ENCODE data around the gene SUMF1.

The SUMF1 gene

DNA sequence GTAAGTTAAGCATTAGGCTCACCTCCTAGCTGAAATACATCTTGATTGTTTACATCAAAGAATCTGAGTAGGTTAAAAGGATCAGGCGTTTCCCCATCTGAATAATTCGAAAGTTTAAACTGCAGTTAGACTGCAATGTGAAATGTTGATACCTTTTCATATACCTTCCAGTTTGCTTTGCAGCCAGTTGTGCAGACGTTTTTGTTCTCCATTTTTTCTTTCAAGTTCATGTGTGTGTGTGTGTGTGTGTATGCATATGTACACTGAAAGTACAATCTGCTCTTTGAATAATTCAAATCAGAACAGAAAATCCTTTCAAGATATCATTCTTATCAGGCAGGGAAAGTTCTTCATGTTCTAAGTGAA is 29.0 kb upstream of the SUMF1 start:
- Histone ChIP-seq H3K4me3 (ENCODE audit: low read depth, low read length) (no peak overlapping the region), H2AFZ (ENCODE audit: low read length, unreplicated experiment) (no peak overlapping the region), H3K79me2 (ENCODE audit: control insufficient read depth, insufficient read depth, low read length, unreplicated experiment) (no peaks in the 10 kb centered on the region), H3K36me3 (ENCODE audit: insufficient read depth, low read length) (no peaks in the 10 kb centered on the region), H3K27me3 (ENCODE audit: insufficient read depth, low read length) (no peaks in the 10 kb centered on the region), H3K4me1 (ENCODE audit: control insufficient read depth, insufficient read depth, low read length, unreplicated experiment) (peaks cover 8% of the 10 kb centered on the region), H3K27ac (ENCODE audit: low read depth, low read length) (no peak overlapping the region)

- no peaks in the 10 kb centered on the region for H3K36me3 ChIP-seq (ENCODE audit: insufficient read depth, low read length)
- no peak overlapping the region for H3K27ac ChIP-seq (ENCODE audit: low read depth, low read length)
- peak overlapping the region; percentile 93 for H3K4me3 ChIP-seq (ENCODE audit: low read depth, low read length)
- H3K27me3 ChIP-seq (ENCODE audit: insufficient read depth, low read length), result no peaks in the 10 kb centered on the region
- no peaks in the 10 kb centered on the region for H3K79me2 ChIP-seq (ENCODE audit: control insufficient read depth, insufficient read depth, low read length, unreplicated experiment)
- peak overlapping the region; percentile 37 for H2AFZ ChIP-seq (ENCODE audit: low read length, unreplicated experiment)
- peaks cover 8% of the 10 kb centered on the region for H3K4me1 ChIP-seq (ENCODE audit: control insufficient read depth, insufficient read depth, low read length, unreplicated experiment)
Measured at GRCh38 chr3:4495294-4496086, 28.4 kb upstream of the SUMF1 start.

GRCh38 chr3:4494895-4495264 is 27.8 kb upstream of the SUMF1 start:
- peaks cover 8% of the 10 kb centered on the region for H3K4me1 ChIP-seq (ENCODE audit: control insufficient read depth, insufficient read depth, low read length, unreplicated experiment)
- H3K79me2 ChIP-seq (ENCODE audit: control insufficient read depth, insufficient read depth, low read length, unreplicated experiment), result no peaks in the 10 kb centered on the region
- no peaks in the 10 kb centered on the region for H3K27me3 ChIP-seq (ENCODE audit: insufficient read depth, low read length)
- no peak overlapping the region for H3K27ac ChIP-seq (ENCODE audit: low read depth, low read length)
- peak overlapping the region; percentile 37 for H2AFZ ChIP-seq (ENCODE audit: low read length, unreplicated experiment)
- H3K36me3 ChIP-seq (ENCODE audit: insufficient read depth, low read length), result no peaks in the 10 kb centered on the region
- H3K4me3 ChIP-seq (ENCODE audit: low read depth, low read length), result peak overlapping the region; percentile 93

GRCh38 chr3:4493941-4494894 is 27.1 kb upstream of the SUMF1 start:
- no peak overlapping the region for H3K27ac ChIP-seq (ENCODE audit: low read depth, low read length)
- no peaks in the 10 kb centered on the region for H3K36me3 ChIP-seq (ENCODE audit: insufficient read depth, low read length)
- H3K27me3 ChIP-seq (ENCODE audit: insufficient read depth, low read length), result no peaks in the 10 kb centered on the region
- peak overlapping the region; percentile 93 for H3K4me3 ChIP-seq (ENCODE audit: low read depth, low read length)
- H2AFZ ChIP-seq (ENCODE audit: low read length, unreplicated experiment), result peak overlapping the region; percentile 37
- H3K4me1 ChIP-seq (ENCODE audit: control insufficient read depth, insufficient read depth, low read length, unreplicated experiment), result peaks cover 8% of the 10 kb centered on the region
- H3K79me2 ChIP-seq (ENCODE audit: control insufficient read depth, insufficient read depth, low read length, unreplicated experiment), result no peaks in the 10 kb centered on the region

DNA sequence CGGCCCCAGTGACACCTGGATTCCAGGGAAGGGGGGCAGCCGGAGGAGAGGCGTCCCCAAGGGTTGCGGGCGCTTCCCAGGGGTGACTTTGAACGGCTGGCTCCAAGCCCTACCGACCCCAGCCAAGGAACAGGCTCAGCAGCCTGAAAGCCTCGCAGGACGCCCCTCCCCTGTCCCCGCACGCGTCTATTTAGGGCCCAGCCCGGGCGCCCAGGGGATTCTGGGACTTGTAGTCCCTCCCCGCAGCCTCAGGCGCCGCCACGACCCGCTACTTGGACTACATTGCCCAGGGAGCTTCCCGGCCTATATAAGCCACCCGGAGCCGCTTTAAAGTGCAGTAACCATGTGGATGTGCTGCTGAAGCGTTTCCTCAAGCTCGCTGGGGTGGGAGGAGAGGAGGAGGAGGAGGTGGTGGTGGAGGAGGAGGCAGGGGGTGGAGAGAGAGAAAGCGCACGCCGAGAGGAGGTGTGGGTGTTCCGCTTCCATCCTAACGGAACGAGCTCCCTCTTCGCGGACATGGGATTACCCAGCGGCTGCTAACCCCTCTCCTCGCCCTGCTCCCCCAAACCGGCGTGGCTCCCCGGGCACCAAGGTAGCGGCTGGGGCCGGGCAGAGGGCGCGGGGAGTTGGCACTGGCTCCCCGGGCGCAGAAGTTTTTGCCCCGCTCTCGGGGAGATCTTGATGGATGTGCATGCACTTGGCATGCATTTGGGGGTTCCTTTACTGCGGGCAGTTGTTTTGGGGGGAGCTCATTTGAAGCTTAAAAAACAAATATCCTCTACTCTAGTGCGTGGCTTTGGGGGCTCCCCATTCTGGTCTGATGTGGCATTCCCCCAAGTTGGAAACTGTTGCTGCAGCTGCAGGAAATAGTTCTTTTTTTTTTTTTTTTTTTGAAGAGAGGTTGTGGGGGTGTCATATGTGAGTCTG is 26.2 kb upstream of the SUMF1 start, which contains the start of gene ITPR1:
TSS of gene ITPR1 (plus strand) at position 335 of the 927 bp plus-strand sequence. CDS start 23,144 bp downstream, outside the sequence.
- H3K4me3 ChIP-seq (ENCODE audit: low read depth, low read length), result peak within 1 kb of the TSS; percentile 93
- peak within 1 kb of the TSS; percentile 92 for H2AFZ ChIP-seq (ENCODE audit: low read length, unreplicated experiment)
- H3K27me3 ChIP-seq (ENCODE audit: insufficient read depth, low read length), result no peaks in the 10 kb centered on the region
- no peaks in the 10 kb centered on the region for H3K36me3 ChIP-seq (ENCODE audit: insufficient read depth, low read length)
- peak within 1 kb of the TSS; percentile 58; the same call in 1 of the 2 replicates for H3K27ac ChIP-seq (ENCODE audit: low read depth, low read length)
- no peaks in the 10 kb centered on the region for H3K79me2 ChIP-seq (ENCODE audit: control insufficient read depth, insufficient read depth, low read length, unreplicated experiment)
- peaks cover 8% of the 10 kb centered on the region for H3K4me1 ChIP-seq (ENCODE audit: control insufficient read depth, insufficient read depth, low read length, unreplicated experiment)

DNA sequence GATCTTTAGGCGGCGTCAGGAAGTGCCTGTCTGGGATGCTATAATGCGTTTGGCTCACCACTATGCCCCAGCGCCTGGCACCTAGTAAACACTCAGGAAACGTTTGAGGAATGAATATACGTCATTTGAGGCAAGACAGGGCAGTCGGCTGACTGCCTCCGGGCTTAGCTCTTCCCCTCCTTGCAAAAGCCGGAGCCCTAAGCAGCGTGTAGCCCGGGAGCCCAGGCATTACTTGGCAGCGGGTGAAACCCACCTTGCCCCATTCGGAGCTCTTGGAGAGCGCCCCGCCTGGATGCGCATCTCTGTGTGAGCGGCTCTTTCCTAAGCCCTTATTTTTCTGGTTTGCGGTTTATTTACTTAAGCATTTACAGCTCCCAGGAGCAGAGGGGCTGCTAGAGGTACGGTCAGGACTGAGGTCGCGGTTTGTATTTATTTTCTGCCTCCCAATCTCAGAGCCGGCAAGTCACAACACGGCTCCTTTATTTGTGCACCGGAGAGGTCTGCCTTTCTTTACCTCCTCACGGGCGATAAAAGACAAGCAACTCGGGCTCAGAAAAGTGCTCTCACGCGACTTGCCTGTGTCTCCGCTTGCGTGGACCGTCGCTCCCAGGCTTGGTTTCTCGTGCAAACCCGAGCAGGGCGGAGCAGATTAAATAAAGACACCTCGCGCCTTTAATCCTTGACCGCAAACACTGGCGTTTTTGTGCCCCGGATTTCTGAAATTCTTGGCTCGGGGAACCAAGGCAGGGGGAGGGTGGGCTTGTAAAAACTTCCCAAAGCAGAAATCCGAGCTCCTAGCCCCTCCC is 25.3 kb upstream of the SUMF1 start:
- Histone ChIP-seq H3K27ac (ENCODE audit: low read depth, low read length) (peak overlapping the region; percentile 58; the same call in 1 of the 2 replicates), H3K36me3 (ENCODE audit: insufficient read depth, low read length) (no peaks in the 10 kb centered on the region), H3K4me1 (ENCODE audit: control insufficient read depth, insufficient read depth, low read length, unreplicated experiment) (peaks cover 8% of the 10 kb centered on the region), H3K79me2 (ENCODE audit: control insufficient read depth, insufficient read depth, low read length, unreplicated experiment) (no peaks in the 10 kb centered on the region), H2AFZ (ENCODE audit: low read length, unreplicated experiment) (peak overlapping the region; percentile 92), H3K27me3 (ENCODE audit: insufficient read depth, low read length) (no peaks in the 10 kb centered on the region), H3K4me3 (ENCODE audit: low read depth, low read length) (peak overlapping the region; percentile 93)

DNA sequence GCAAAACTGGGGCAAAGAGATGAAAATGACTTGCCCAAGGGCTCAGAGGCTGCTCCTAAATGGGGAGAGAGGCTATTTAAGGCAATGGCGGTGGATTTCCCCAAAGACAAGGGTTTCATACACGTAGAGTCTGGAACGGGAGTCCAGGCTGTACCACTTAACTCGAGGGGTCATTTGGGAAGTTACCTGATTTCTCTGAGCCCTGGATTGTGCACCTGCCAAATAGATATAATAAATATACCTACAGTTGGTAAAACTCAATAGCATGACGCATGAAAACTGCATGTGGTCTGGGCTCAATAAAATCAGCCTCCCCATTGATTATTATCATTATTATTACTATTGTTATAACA is 24.8 kb upstream of the SUMF1 start:
- Histone ChIP-seq H2AFZ (ENCODE audit: low read length, unreplicated experiment) (no peak overlapping the region), H3K36me3 (ENCODE audit: insufficient read depth, low read length) (no peaks in the 10 kb centered on the region), H3K4me3 (ENCODE audit: low read depth, low read length) (peak overlapping the region; percentile 93), H3K27me3 (ENCODE audit: insufficient read depth, low read length) (no peaks in the 10 kb centered on the region), H3K4me1 (ENCODE audit: control insufficient read depth, insufficient read depth, low read length, unreplicated experiment) (peaks cover 8% of the 10 kb centered on the region), H3K27ac (ENCODE audit: low read depth, low read length) (no peak overlapping the region), H3K79me2 (ENCODE audit: control insufficient read depth, insufficient read depth, low read length, unreplicated experiment) (no peaks in the 10 kb centered on the region)

- Histone ChIP-seq H3K36me3 (ENCODE audit: insufficient read depth, low read length) (no peaks in the 10 kb centered on the region), H3K79me2 (ENCODE audit: control insufficient read depth, insufficient read depth, low read length, unreplicated experiment) (no peaks in the 10 kb centered on the region), H3K27me3 (ENCODE audit: insufficient read depth, low read length) (no peaks in the 10 kb centered on the region), H3K4me3 (ENCODE audit: low read depth, low read length) (no peak overlapping the region), H3K27ac (ENCODE audit: low read depth, low read length) (no peak overlapping the region), H3K4me1 (ENCODE audit: control insufficient read depth, insufficient read depth, low read length, unreplicated experiment) (peaks cover 14% of the 10 kb centered on the region), H2AFZ (ENCODE audit: low read length, unreplicated experiment) (no peak overlapping the region)
Measured at GRCh38 chr3:4478261-4478660, 11.2 kb upstream of the SUMF1 start.

DNA sequence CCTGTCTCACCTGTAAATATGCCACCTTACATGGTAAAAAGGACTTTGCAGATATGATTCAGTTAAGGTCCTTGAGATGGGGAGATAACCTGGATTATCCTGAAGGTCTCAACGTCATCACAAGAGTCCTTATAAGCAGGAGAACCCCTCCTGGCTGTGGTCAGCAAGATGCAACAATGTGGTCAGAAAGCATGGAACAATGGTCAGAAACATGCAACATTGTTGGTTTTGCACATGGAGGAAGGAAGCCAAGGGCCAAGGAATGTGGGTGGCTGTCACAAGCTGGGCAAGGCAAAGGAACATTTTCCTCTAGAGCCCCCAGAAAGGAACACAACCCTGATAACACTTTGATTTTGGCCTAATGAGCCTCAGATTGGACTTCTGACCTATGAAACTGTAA is 9.4 kb upstream of the SUMF1 start:
- Histone ChIP-seq H3K27ac (ENCODE audit: low read depth, low read length) (no peak overlapping the region), H3K4me1 (ENCODE audit: control insufficient read depth, insufficient read depth, low read length, unreplicated experiment) (peaks cover 14% of the 10 kb centered on the region), H3K4me3 (ENCODE audit: low read depth, low read length) (no peak overlapping the region), H3K27me3 (ENCODE audit: insufficient read depth, low read length) (no peaks in the 10 kb centered on the region), H3K79me2 (ENCODE audit: control insufficient read depth, insufficient read depth, low read length, unreplicated experiment) (no peaks in the 10 kb centered on the region), H3K36me3 (ENCODE audit: insufficient read depth, low read length) (no peaks in the 10 kb centered on the region), H2AFZ (ENCODE audit: low read length, unreplicated experiment) (no peak overlapping the region)
